Measurements from ENCODE around the gene RIGI. TPM values are rescaled to one million over a fixed set of nuclear protein-coding genes. Genes with fewer than 3 reads are reported as not detected.

Gene RIGI
- total RNA-seq = 4.8 and 7.4 TPM in 2 replicates

GRCh38 chr9:32526041-32526706 is at the start of gene RIGI:
TSS of gene RIGI (minus strand) at chr9:32526196. CDS start at chr9:32526166, 30 bp downstream.

GRCh38 chr9:32572900-32573523 is 47.0 kb upstream of the RIGI start, which contains the start of gene NDUFB6:
TSS of gene NDUFB6 (minus strand) at chr9:32573159. CDS start at chr9:32573060, 99 bp downstream.

GRCh38 chr9:32552172-32552872 is 26.3 kb upstream of the RIGI start, which contains the start of the genes SMIM27 and TOPORS:
TSS of gene SMIM27 (plus strand) at chr9:32552327. CDS start at chr9:32552435, 108 bp downstream.
TSS of gene TOPORS (minus strand) at chr9:32552586. CDS start at chr9:32552436, 150 bp downstream.

Other genes starting within 250 kb of the RIGI start
- 69.8 and 95.2 TPM in 2 replicates for gene ACO1, start 141.6 kb downstream of the RIGI start, total RNA-seq
- 0.98 and 2.9 TPM in 2 replicates for gene SMIM27, start 26.1 kb upstream of the RIGI start, total RNA-seq
- gene TOPORS, start 26.4 kb upstream of the RIGI start, total RNA-seq = 23.1 and 28.7 TPM in 2 replicates
- 35.0 and 36.4 TPM in 2 replicates for gene NDUFB6, start 47.0 kb upstream of the RIGI start, total RNA-seq
- gene TAF1L, start 109.5 kb upstream of the RIGI start, total RNA-seq = not detected in 2 replicates

Measured in subcutaneous preadipocyte (primary cell).